Endothelial cell of umbilical vein (primary cell): ENCODE measurements around the gene ZHX3. TPM values are rescaled to one million over a fixed set of nuclear protein-coding genes. Genes with fewer than 3 reads are reported as not detected.

Experiments
- BruUV-seq: library from RNA; stranded (reverse); fragments of 400-500 nt; replicated peaks from 2 replicates; lab custom pipeline; 2021; lab: Mats Ljungman, UMichigan
- CTCF ChIA-PET: fragments of 300-600, 350-600 bp; sonication (Branson Sonifier 250); formaldehyde crosslinking; loops from one replicate; lab custom pipeline; 2021; ENCODE audit warnings: antibody characterized with exemption, inconsistent platforms; lab: Charles Lee
- POLR2A ChIA-PET: fragments of 300-600, 350-600 bp; sonication (Branson Sonifier 250); formaldehyde crosslinking; loops from one replicate; lab custom pipeline; 2021; ENCODE audit warnings: antibody characterized with exemption, inconsistent platforms; lab: Charles Lee
- DNase-seq: peaks from one replicate; pipeline ENCODE4 v3.0.0-alpha.2; 2011; ENCODE audit warnings: low read depth, low spot score
- FAIRE-seq: peaks from 2 replicates; lab custom pipeline; 2011; peaks lifted over from hg19 to GRCh38; lab: Jason Lieb, UNC
- H2AFZ ChIP-seq: 2 replicates; pipeline ENCODE4 v1.6.0; 2012; ENCODE audit warnings: low read depth, low read length, control low read depth, inconsistent platforms
- H3K27ac ChIP-seq: 2 replicates; pipeline ENCODE4 v1.5.1; 2011; ENCODE audit warnings: low read depth, mild to moderate bottlenecking, control low read depth, low read length, moderate library complexity; ENCODE audit not compliant: insufficient read depth
- H3K27me3 ChIP-seq, 2 experiments: 2 replicates each; pipeline versions ENCODE4 v1.6.0 to v1.6.1; 2011; ENCODE audit warnings: low read length in 2 of 2, mixed read lengths in 1 of 2; ENCODE audit not compliant: control insufficient read depth in 2 of 2, insufficient read depth in 2 of 2
- H3K36me3 ChIP-seq, 2 experiments: 2 replicates in 1 of 2; 3 replicates in 1 of 2; pipeline ENCODE4 v1.5.1; 2011; ENCODE audit warnings: low read length in 2 of 2, mild to moderate bottlenecking in 1 of 2, moderate library complexity in 1 of 2; ENCODE audit not compliant: control insufficient read depth in 2 of 2, insufficient read depth in 2 of 2; ENCODE audit errors: extremely low read depth in 1 of 2
- H3K4me1 ChIP-seq: 3 replicates; pipeline ENCODE4 v1.5.1; 2011; ENCODE audit warnings: mild to moderate bottlenecking, low read length; ENCODE audit not compliant: control insufficient read depth, insufficient read depth; ENCODE audit errors: extremely low read depth
- H3K4me2 ChIP-seq: 2 replicates; pipeline ENCODE4 v1.6.1; 2011; ENCODE audit warnings: low read length, control low read depth, mixed read lengths; ENCODE audit not compliant: insufficient read depth
- H3K4me3 ChIP-seq, 3 experiments: fragments of 200-600 bp in 1 of 3; sonication (generic), shearing (Covaris generic) in 1 of 3; replicated peaks in 1 of 3; 2 replicates each; pipeline ENCODE4 v1.5.1; 2011 to 2016; ENCODE audit warnings: control low read depth in 3 of 3, low read length in 3 of 3, mild to moderate bottlenecking in 2 of 3, inconsistent platforms in 1 of 3, low read depth in 1 of 3, moderate library complexity in 1 of 3; ENCODE audit not compliant: insufficient read depth in 1 of 3
- H3K79me2 ChIP-seq: 2 replicates; pipeline ENCODE4 v1.6.0; 2012; ENCODE audit warnings: low read length, inconsistent platforms; ENCODE audit not compliant: control insufficient read depth, insufficient read depth
- H3K9ac ChIP-seq: replicated peaks from 2 replicates; pipeline ENCODE3; 2011; ENCODE audit warnings: low read length, control low read depth; ENCODE audit not compliant: insufficient read depth; ENCODE audit errors: extremely low read depth
- H3K9me1 ChIP-seq: replicated peaks from 3 replicates; pipeline ENCODE4 v1.6.0; 2011; ENCODE audit warnings: mild to moderate bottlenecking, low read length; ENCODE audit not compliant: control insufficient read depth, insufficient read depth; ENCODE audit errors: extremely low read depth
- H3K9me3 ChIP-seq: replicated peaks from 2 replicates; pipeline ENCODE4 v1.5.1; 2012; ENCODE audit warnings: low read length, inconsistent platforms; ENCODE audit not compliant: control insufficient read depth, insufficient read depth
- H4K20me1 ChIP-seq: replicated peaks from 2 replicates; pipeline ENCODE3; 2011; ENCODE audit warnings: mild to moderate bottlenecking, low read length; ENCODE audit not compliant: control insufficient read depth, insufficient read depth; ENCODE audit errors: extremely low read depth
- CTCF ChIP-seq, 2 donors: IDR thresholded peaks; 1 replicate in 1 of 2; 2 replicates in 1 of 2; pipeline ENCODE4 v1.5.1; 2011; ENCODE audit warnings: low read length in 2 of 2, mild to moderate bottlenecking in 2 of 2, moderate library complexity in 2 of 2, control low read depth in 1 of 2, inconsistent platforms in 1 of 2, low read depth in 1 of 2; ENCODE audit not compliant: insufficient read depth in 1 of 2; ENCODE audit errors: extremely low read depth in 1 of 2
- EZH2 ChIP-seq: IDR thresholded peaks from 2 replicates; pipeline ENCODE4 v1.6.1; 2012; ENCODE audit warnings: borderline replicate concordance, low read depth, mild to moderate bottlenecking, moderate library complexity, low read length, inconsistent platforms; ENCODE audit not compliant: severe bottlenecking
- FOS ChIP-seq: IDR thresholded peaks from 2 replicates; pipeline ENCODE4 v1.6.1; 2011; ENCODE audit warnings: mild to moderate bottlenecking, low read length, moderate library complexity, borderline replicate concordance; ENCODE audit not compliant: insufficient read depth
- GATA2 ChIP-seq: IDR thresholded peaks from 2 replicates; pipeline ENCODE4 v1.7.0; 2011; ENCODE audit warnings: low read depth, mild to moderate bottlenecking, moderate library complexity, mixed read lengths, low read length; ENCODE audit not compliant: insufficient read length, insufficient read depth
- JUN ChIP-seq: IDR thresholded peaks from 2 replicates; pipeline ENCODE4 v1.6.1; 2011; ENCODE audit warnings: borderline replicate concordance, low read depth; ENCODE audit not compliant: insufficient read length, insufficient read depth
- MAX ChIP-seq: IDR thresholded peaks from 2 replicates; pipeline ENCODE4 v1.6.1; 2011; ENCODE audit not compliant: insufficient read depth, insufficient read length
- MYC ChIP-seq: IDR thresholded peaks from one replicate; pipeline ENCODE4 v1.6.1; 2011; ENCODE audit warnings: mild to moderate bottlenecking, low read depth, low read length
- POLR2A ChIP-seq: IDR thresholded peaks from 2 replicates; pipeline ENCODE4 v1.6.1; 2012; ENCODE audit warnings: low read depth, mild to moderate bottlenecking, control low read depth, low read length
- POLR2AphosphoS5 ChIP-seq: IDR thresholded peaks from 2 replicates; pipeline ENCODE4 v1.6.1; 2012; ENCODE audit warnings: low read depth, mild to moderate bottlenecking, control low read depth, low read length, moderate library complexity; ENCODE audit not compliant: insufficient read depth
- dilution Hi-C: fragments of 300-500 bp; cut with MboI; formaldehyde crosslinking; loops from one replicate; pipeline ENCODE4 v1.15.0; 2019; ENCODE audit warnings: low sequenced_read_pairs; ENCODE audit not compliant: extremely low pct_ligation_motif_present
- intact Hi-C: fragments of 100-400 bp; cut with micrococcal nuclease; formaldehyde crosslinking; loops from one replicate; pipeline ENCODE4 v1.10.0; 2022
- polyA plus RNA-seq, 4 experiments: library from polyadenylated mRNA; depleted of rRNA in 3 of 4; stranded (reverse) in 3 of 4; unstranded in 1 of 4; fragments of >200 nt; gene quantifications; 2 replicates each; pipeline versions ENCODE4 v1.2.1 to v1.2.3, GENCODE V29; 2011 to 2012; ENCODE audit warnings: missing spikeins in 1 of 4
- total RNA-seq: library from RNA; stranded (reverse); gene quantifications from 2 replicates; pipeline ENCODE4 v1.2.3, GENCODE V29; 2021

The ZHX3 gene
- total and polyA plus RNA-seq, 2 donors (not counting 3 experiments of a cell fraction or from before 2014, with no cell fraction given) = 7.4 to 17.8 TPM

- no peak for FAIRE-seq
- CTCF ChIA-PET = interaction anchor here (0.7 to 3.7 kb wide), 12 partner anchors 8 to 115 kb away, joined by 3 to 29 read pairs (median 4); partner anchors contain the start of gene LPIN3
- DNase-seq = peak; percentile 38
- Histone ChIP-seq H3K27me3 (no peaks in the 10 kb centered on the region), H2AFZ (no peak overlapping the region), H3K9me1 (no peaks in the 10 kb centered on the region), H3K27ac (no peak overlapping the region), H3K36me3 (no peaks in the 10 kb centered on the region), H3K4me2 (no peak overlapping the region), H3K4me1 (no peaks in the 10 kb centered on the region), H3K9me3 (no peaks in the 10 kb centered on the region), H4K20me1 (no peaks in the 10 kb centered on the region), H3K9ac (no peak overlapping the region), H3K79me2 (no peaks in the 10 kb centered on the region), H3K4me3 (no peak overlapping the region)
- POLR2A ChIA-PET = no interaction called here
- no TSS peak for BruUV-seq
- TF ChIP-seq CTCF (IDR thresholded peaks at IDR 0.05; ENCODE audit: extremely low read depth in 1 of 2, insufficient read depth in 1 of 2, low read depth in 1 of 2, low read length in 2 of 2) (no peak), GATA2 (no peak), EZH2 (no peak), POLR2A (no peak), MYC (no peak), POLR2AphosphoS5 (no peak), MAX (no peak), FOS (no peak), JUN (no peak)
- intact Hi-C loops = no loop called here
- dilution Hi-C loops = no loop called here
Measured at GRCh38 chr20:41225091-41225490, 92.4 kb downstream of the ZHX3 start.
